Liver (tissue), 9 donors: ENCODE data around the gene PSMC3. TPM values are rescaled to one million over a fixed set of nuclear protein-coding genes. Genes with fewer than 3 reads are reported as not detected.

ENCODE experiments used
- DNase-seq: peaks from one replicate; pipeline ENCODE4 v3.0.0-alpha.2; 2017; ENCODE audit warnings: low spot score
- H3K27ac ChIP-seq, 2 donors: one replicate each; pipeline ENCODE4 v1.7.0; 2013; ENCODE audit warnings: inconsistent platforms in 2 of 2, low read length in 2 of 2, control low read depth in 1 of 2, low read depth in 1 of 2, mild to moderate bottlenecking in 1 of 2
- H3K27me3 ChIP-seq, 4 donors: one replicate each; pipeline versions ENCODE4 v1.6.1 to v1.7.0; 2013; ENCODE audit warnings: low read length in 3 of 4, inconsistent platforms in 1 of 4, mild to moderate bottlenecking in 1 of 4, moderate library complexity in 1 of 4; ENCODE audit not compliant: control insufficient read depth in 4 of 4, insufficient read depth in 4 of 4
- H3K36me3 ChIP-seq, 4 donors: one replicate each; pipeline versions ENCODE4 v1.6.1 to v1.7.0; 2013; ENCODE audit warnings: low read length in 3 of 4, mild to moderate bottlenecking in 3 of 4, low read depth in 1 of 4, moderate library complexity in 1 of 4; ENCODE audit not compliant: control insufficient read depth in 4 of 4, insufficient read depth in 3 of 4
- H3K4me1 ChIP-seq, 4 donors: one replicate each; pipeline versions ENCODE4 v1.6.1 to v1.7.0; 2013; ENCODE audit warnings: low read length in 3 of 4, mild to moderate bottlenecking in 3 of 4, moderate library complexity in 1 of 4; ENCODE audit not compliant: control insufficient read depth in 4 of 4, insufficient read depth in 4 of 4
- H3K4me3 ChIP-seq, 3 donors: one replicate each; pipeline versions ENCODE4 v1.6.1 to v1.7.0; 2013; ENCODE audit warnings: low read length in 3 of 3, control low read depth in 1 of 3, low read depth in 1 of 3, mild to moderate bottlenecking in 1 of 3
- H3K9ac ChIP-seq, 2 donors: one replicate each; pipeline ENCODE4 v1.7.0; 2013; ENCODE audit warnings: low read length in 2 of 2, mild to moderate bottlenecking in 2 of 2, moderate library complexity in 2 of 2, control low read depth in 1 of 2, low read depth in 1 of 2
- H3K9me3 ChIP-seq, 4 donors: one replicate each; pipeline versions ENCODE4 v1.6.1 to v1.7.0; 2013; ENCODE audit warnings: low read length in 3 of 4; ENCODE audit not compliant: control insufficient read depth in 4 of 4
- EGR1 ChIP-seq, 2 donors: IDR thresholded peaks; 2 replicates each; pipeline ENCODE4 v1.6.1; 2016 to 2018; ENCODE audit warnings: antibody characterized with exemption in 2 of 2, low read depth in 2 of 2
- FOXA1 ChIP-seq: IDR thresholded peaks from 2 replicates; pipeline ENCODE4 v1.6.1; 2016; ENCODE audit warnings: antibody characterized with exemption
- GABPA ChIP-seq, 2 donors: IDR thresholded peaks in 1 of 2; conservative IDR thresholded peaks in 1 of 2; 2 replicates each; pipeline ENCODE4 v1.6.1; 2016; ENCODE audit warnings: antibody characterized with exemption in 2 of 2, mild to moderate bottlenecking in 1 of 2, moderate library complexity in 1 of 2
- HNF4A ChIP-seq, 2 donors: conservative IDR thresholded peaks; 2 replicates each; pipeline ENCODE4 v1.6.1; 2016; ENCODE audit warnings: antibody characterized with exemption in 2 of 2, mild to moderate bottlenecking in 2 of 2
- HNF4G ChIP-seq: IDR thresholded peaks from 2 replicates; pipeline ENCODE4 v1.6.1; 2016; ENCODE audit warnings: antibody characterized with exemption
- JUND ChIP-seq, 2 donors: IDR thresholded peaks; 2 replicates each; pipeline ENCODE4 v1.6.1; 2016; ENCODE audit warnings: antibody characterized with exemption in 2 of 2
- NR2F2 ChIP-seq: IDR thresholded peaks from 2 replicates; pipeline ENCODE4 v1.6.1; 2016; ENCODE audit warnings: antibody characterized with exemption
- RAD21 ChIP-seq, 2 donors: IDR thresholded peaks; 2 replicates each; pipeline ENCODE4 v1.6.1; 2016; ENCODE audit warnings: antibody characterized with exemption in 2 of 2, mild to moderate bottlenecking in 2 of 2
- REST ChIP-seq: IDR thresholded peaks from 2 replicates; pipeline ENCODE4 v1.6.1; 2016; ENCODE audit warnings: antibody characterized with exemption, mild to moderate bottlenecking
- RXRA ChIP-seq, 2 donors: IDR thresholded peaks; 2 replicates each; pipeline ENCODE4 v1.6.1; 2017 to 2018; ENCODE audit warnings: antibody characterized with exemption in 2 of 2, mild to moderate bottlenecking in 1 of 2
- TAF1 ChIP-seq: conservative IDR thresholded peaks from 2 replicates; pipeline ENCODE4 v1.6.1; 2016; ENCODE audit warnings: antibody characterized with exemption, mild to moderate bottlenecking
- YY1 ChIP-seq: IDR thresholded peaks from 2 replicates; pipeline ENCODE4 v1.6.1; 2016; ENCODE audit warnings: antibody characterized with exemption, mild to moderate bottlenecking
- ZBTB33 ChIP-seq: IDR thresholded peaks from 2 replicates; pipeline ENCODE4 v1.6.1; 2016; ENCODE audit warnings: antibody characterized with exemption
- WGBS: extraction: QIAGEN DNeasy Blood & Tissue Kit; methylation state at CpG from one replicate; pipeline ENCODE4 v1.1.7; 2013; 5-methylcytosine and 5-hydroxymethylcytosine counted together
- polyA plus RNA-seq, 2 donors: library from polyadenylated mRNA; stranded (reverse) in 1 of 2; unstranded in 1 of 2; fragments of 200-250 nt in 1 of 2; fragments of >200 nt in 1 of 2; fragmentation: Nextera tagmentation in 1 of 2; extraction: Ambion mirVana in 1 of 2; gene quantifications; one replicate each; pipeline versions ENCODE4 v1.2.1 to v1.2.3, GENCODE V29; 2013 to 2015
- total RNA-seq, 2 donors: library from RNA; depleted of rRNA; stranded (reverse); fragments of >200 nt; gene quantifications; one replicate each; pipeline ENCODE4 v1.2.3, GENCODE V29; 2014
- TF ChIP-seq, protein P1 (sequence below): fragments of 150-350 bp; IDR thresholded peaks from 2 replicates; pipeline ENCODE4 v1.5.1; 2017; ENCODE audit warnings: improper control_type of control experiment, low read depth, low read length; ENCODE audit not compliant: missing input control
- donor health status: healthy.
- donor health status: healthy.
- donor health status: healthy.
- donor health status: healthy.
- donor health status: healthy.

PSMC3 gene
- total and polyA plus RNA-seq, 4 donors, result 58.0 to 110 (median 103) TPM

- 86% methylated on average over 3 of the region's 3 CpGs for WGBS
- Histone ChIP-seq H3K9me3 (no peaks in the 10 kb centered on the region), H3K9ac (no peak overlapping the region), H3K27me3 (no peaks in the 10 kb centered on the region), H3K27ac (no peak overlapping the region), H3K36me3 (no peaks in the 10 kb centered on the region), H3K4me3 (no peak overlapping the region), H3K4me1 (peaks cover 2 to 18% (median 14%) of the 10 kb centered on the region in 4 donors)
- TF ChIP-seq NR2F2 (no peak), RXRA (IDR thresholded peaks at IDR 0.05) (no peak), TAF1 (no peak), EGR1 (IDR thresholded peaks at IDR 0.05; ENCODE audit: low read depth in 2 of 2) (no peak), REST (no peak), HNF4G (no peak), HNF4A (conservative IDR thresholded peaks at IDR 0.05) (no peak), JUND (IDR thresholded peaks at IDR 0.05) (no peak), ZBTB33 (no peak), GABPA (IDR thresholded peaks at IDR 0.05 in 1 of 2, conservative IDR thresholded peaks at IDR 0.05 in 1 of 2) (no peak), RAD21 (IDR thresholded peaks at IDR 0.05) (no peak), YY1 (no peak), FOXA1 (no peak)
- TF ChIP-seq, protein P1, sequence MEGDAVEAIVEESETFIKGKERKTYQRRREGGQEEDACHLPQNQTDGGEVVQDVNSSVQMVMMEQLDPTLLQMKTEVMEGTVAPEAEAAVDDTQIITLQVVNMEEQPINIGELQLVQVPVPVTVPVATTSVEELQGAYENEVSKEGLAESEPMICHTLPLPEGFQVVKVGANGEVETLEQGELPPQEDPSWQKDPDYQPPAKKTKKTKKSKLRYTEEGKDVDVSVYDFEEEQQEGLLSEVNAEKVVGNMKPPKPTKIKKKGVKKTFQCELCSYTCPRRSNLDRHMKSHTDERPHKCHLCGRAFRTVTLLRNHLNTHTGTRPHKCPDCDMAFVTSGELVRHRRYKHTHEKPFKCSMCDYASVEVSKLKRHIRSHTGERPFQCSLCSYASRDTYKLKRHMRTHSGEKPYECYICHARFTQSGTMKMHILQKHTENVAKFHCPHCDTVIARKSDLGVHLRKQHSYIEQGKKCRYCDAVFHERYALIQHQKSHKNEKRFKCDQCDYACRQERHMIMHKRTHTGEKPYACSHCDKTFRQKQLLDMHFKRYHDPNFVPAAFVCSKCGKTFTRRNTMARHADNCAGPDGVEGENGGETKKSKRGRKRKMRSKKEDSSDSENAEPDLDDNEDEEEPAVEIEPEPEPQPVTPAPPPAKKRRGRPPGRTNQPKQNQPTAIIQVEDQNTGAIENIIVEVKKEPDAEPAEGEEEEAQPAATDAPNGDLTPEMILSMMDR, result no peak
- DNase-seq, result no peak
Observed at GRCh38 chr11:47403571-47403970, 22.7 kb downstream of the PSMC3 start.

- no peak for TF ChIP-seq JUND (IDR thresholded peaks at IDR 0.05)
- no peak for TF ChIP-seq REST
- no peak for TF ChIP-seq YY1
- no peak for DNase-seq
Observed at GRCh38 chr11:47403135-47403534, 23.1 kb downstream of the PSMC3 start.

More at GRCh38 chr11:47403135-47403534, 23.1 kb downstream of the PSMC3 start:
- H3K4me3 ChIP-seq, result no peak overlapping the region
- no peak overlapping the region for H3K9ac ChIP-seq
- H3K27me3 ChIP-seq, result no peaks in the 10 kb centered on the region
- 62% methylated on average over 4 of the region's 4 CpGs for WGBS
- H3K4me1 ChIP-seq, result peaks cover 2 to 18% (median 14%) of the 10 kb centered on the region in 4 donors
- no peaks in the 10 kb centered on the region for H3K36me3 ChIP-seq
- H3K9me3 ChIP-seq, result no peaks in the 10 kb centered on the region
- H3K27ac ChIP-seq, result no peak overlapping the region
